ENCODE results near the gene TBC1D7.

GRCh38 chr6:13259393-13259792 lies 68.9 kb downstream of the TBC1D7 start:
- TF ChIP-seq CTCF (conservative IDR thresholded peaks at IDR 0.05; ENCODE audit: low read depth, low read length) = no peak
- TF ChIP-seq EZH2 (IDR thresholded peaks at IDR 0.05; ENCODE audit: low read length, unreplicated experiment) = no peak

Measured in PC-3 (cell line).